ENCODE data around the gene ITGB8. TPM values are rescaled to one million over a fixed set of nuclear protein-coding genes. Genes with fewer than 3 reads are reported as not detected.
"Not testable (repeated sequence)": the region's sequence is repeated elsewhere in the genome, so short reads cannot be mapped to it uniquely, and the experiment has no call there.

Gene ITGB8
- total RNA-seq, 2 donors from 2014 or later = 6.5 to 7.6 TPM

GRCh38 chr7:20299145-20299544, 31.6 kb upstream of the ITGB8 start:
- DNase-seq = no peak
- Histone ChIP-seq H3K4me1 (ENCODE audit: control insufficient read depth, insufficient read depth, low read length) (no peaks in the 10 kb centered on the region), H3K9ac (ENCODE audit: extremely low read depth, low read length, poor library complexity, severe bottlenecking) (no peak overlapping the region), H3K36me3 (ENCODE audit: control insufficient read depth, insufficient read depth, low read length) (no peaks in the 10 kb centered on the region), H3K27ac (ENCODE audit: low read depth, low read length) (no peak overlapping the region), H3K27me3 (ENCODE audit: control insufficient read depth, insufficient read depth, low read length, poor library complexity, severe bottlenecking) (no peaks in the 10 kb centered on the region), H3K9me3 (ENCODE audit: control insufficient read depth, low read length) (peaks cover 5% of the 10 kb centered on the region), H3K4me3 (ENCODE audit: low read length) (no peak overlapping the region)
- H3K27me3 Mint-ChIP-seq (ENCODE audit: insufficient read depth) = peaks cover 2% of the 10 kb centered on the region
- WGBS, 2 experiments (ENCODE audit: insufficient coverage in 1 of 2, insufficient read length in 1 of 2) = 86 to 100% methylated on average over 1 of the region's 1 CpG
- peaks cover 5% of the 10 kb centered on the region for H3K9me3 Mint-ChIP-seq
- H3K4me1 Mint-ChIP-seq = peaks cover 14% of the 10 kb centered on the region
- H3K36me3 Mint-ChIP-seq (ENCODE audit: low read depth) = no peaks in the 10 kb centered on the region
- no peak overlapping the region for H3K4me3 Mint-ChIP-seq
- TF ChIP-seq, protein P1, sequence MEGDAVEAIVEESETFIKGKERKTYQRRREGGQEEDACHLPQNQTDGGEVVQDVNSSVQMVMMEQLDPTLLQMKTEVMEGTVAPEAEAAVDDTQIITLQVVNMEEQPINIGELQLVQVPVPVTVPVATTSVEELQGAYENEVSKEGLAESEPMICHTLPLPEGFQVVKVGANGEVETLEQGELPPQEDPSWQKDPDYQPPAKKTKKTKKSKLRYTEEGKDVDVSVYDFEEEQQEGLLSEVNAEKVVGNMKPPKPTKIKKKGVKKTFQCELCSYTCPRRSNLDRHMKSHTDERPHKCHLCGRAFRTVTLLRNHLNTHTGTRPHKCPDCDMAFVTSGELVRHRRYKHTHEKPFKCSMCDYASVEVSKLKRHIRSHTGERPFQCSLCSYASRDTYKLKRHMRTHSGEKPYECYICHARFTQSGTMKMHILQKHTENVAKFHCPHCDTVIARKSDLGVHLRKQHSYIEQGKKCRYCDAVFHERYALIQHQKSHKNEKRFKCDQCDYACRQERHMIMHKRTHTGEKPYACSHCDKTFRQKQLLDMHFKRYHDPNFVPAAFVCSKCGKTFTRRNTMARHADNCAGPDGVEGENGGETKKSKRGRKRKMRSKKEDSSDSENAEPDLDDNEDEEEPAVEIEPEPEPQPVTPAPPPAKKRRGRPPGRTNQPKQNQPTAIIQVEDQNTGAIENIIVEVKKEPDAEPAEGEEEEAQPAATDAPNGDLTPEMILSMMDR (conservative IDR thresholded peaks at IDR 0.05) = no peak
- H3K27ac Mint-ChIP-seq = no peak overlapping the region

GRCh38 chr7:20299647-20300312, 30.9 kb upstream of the ITGB8 start:
- Mint-ChIP-seq H3K36me3 (ENCODE audit: low read depth) (no peaks in the 10 kb centered on the region), H3K27ac (no peak overlapping the region), H3K27me3 (ENCODE audit: insufficient read depth) (peaks cover 2% of the 10 kb centered on the region), H3K4me1 (peaks cover 20% of the 10 kb centered on the region), H3K4me3 (no peak overlapping the region), H3K9me3 (peaks cover 4% of the 10 kb centered on the region)
- TF ChIP-seq, protein P1 (conservative IDR thresholded peaks at IDR 0.05) = no peak
- H3K9ac ChIP-seq (ENCODE audit: extremely low read depth, low read length, poor library complexity, severe bottlenecking) = no peak overlapping the region
- no peaks in the 10 kb centered on the region for H3K4me1 ChIP-seq (ENCODE audit: control insufficient read depth, insufficient read depth, low read length)
- no peaks in the 10 kb centered on the region for H3K27me3 ChIP-seq (ENCODE audit: control insufficient read depth, insufficient read depth, low read length, poor library complexity, severe bottlenecking)
- H3K27ac ChIP-seq (ENCODE audit: low read depth, low read length) = no peak overlapping the region
- no peak for DNase-seq
- no peaks in the 10 kb centered on the region for H3K36me3 ChIP-seq (ENCODE audit: control insufficient read depth, insufficient read depth, low read length)
- 97% methylated on average over 4 to 6 of the region's 6 CpGs for WGBS, 2 experiments (ENCODE audit: insufficient coverage in 1 of 2, insufficient read length in 1 of 2)
- H3K9me3 ChIP-seq (ENCODE audit: control insufficient read depth, low read length) = peaks cover 5% of the 10 kb centered on the region
- H3K4me3 ChIP-seq (ENCODE audit: low read length) = no peak overlapping the region

- Mint-ChIP-seq H3K4me1 (peaks cover 27% of the 10 kb centered on the region), H3K27ac (no peak overlapping the region), H3K36me3 (ENCODE audit: low read depth) (no peaks in the 10 kb centered on the region), H3K9me3 (no peaks in the 10 kb centered on the region), H3K4me3 (no peak overlapping the region), H3K27me3 (ENCODE audit: insufficient read depth) (no peaks in the 10 kb centered on the region)
- WGBS, 2 experiments (ENCODE audit: insufficient coverage in 1 of 2, insufficient read length in 1 of 2) = 92% methylated on average over 3 to 4 of the region's 4 CpGs
- no peak for DNase-seq
- TF ChIP-seq, protein P1 (conservative IDR thresholded peaks at IDR 0.05) = no peak
- no peaks in the 10 kb centered on the region for H3K36me3 ChIP-seq (ENCODE audit: control insufficient read depth, insufficient read depth, low read length)
- H3K4me3 ChIP-seq (ENCODE audit: low read length) = no peak overlapping the region
- H3K9me3 ChIP-seq (ENCODE audit: control insufficient read depth, low read length) = no peaks in the 10 kb centered on the region
- H3K27me3 ChIP-seq (ENCODE audit: control insufficient read depth, insufficient read depth, low read length, poor library complexity, severe bottlenecking) = no peaks in the 10 kb centered on the region
- no peak overlapping the region for H3K27ac ChIP-seq (ENCODE audit: low read depth, low read length)
- no peaks in the 10 kb centered on the region for H3K4me1 ChIP-seq (ENCODE audit: control insufficient read depth, insufficient read depth, low read length)
- H3K9ac ChIP-seq (ENCODE audit: extremely low read depth, low read length, poor library complexity, severe bottlenecking) = no peak overlapping the region
These were observed 29.3 kb upstream of the ITGB8 start for GRCh38 chr7:20301311-20301939.

GRCh38 chr7:20302300-20302699, 28.4 kb upstream of the ITGB8 start:
- not testable (repeated sequence) for H3K9me3 Mint-ChIP-seq; H3K36me3 Mint-ChIP-seq (ENCODE audit: low read depth)
- 93 to 95% methylated on average over 8 to 16 of the region's 16 CpGs for WGBS, 2 experiments (ENCODE audit: insufficient coverage in 1 of 2, insufficient read length in 1 of 2)

More at GRCh38 chr7:20302300-20302699, 28.4 kb upstream of the ITGB8 start:
- peaks cover 28% of the 10 kb centered on the region for H3K4me1 Mint-ChIP-seq
- not testable (repeated sequence) for H3K27me3 Mint-ChIP-seq (ENCODE audit: insufficient read depth); DNase-seq; H3K4me1 ChIP-seq (ENCODE audit: control insufficient read depth, insufficient read depth, low read length); H3K9me3 ChIP-seq (ENCODE audit: control insufficient read depth, low read length); H3K27ac ChIP-seq (ENCODE audit: low read depth, low read length); H3K27me3 ChIP-seq (ENCODE audit: control insufficient read depth, insufficient read depth, low read length, poor library complexity, severe bottlenecking); H3K36me3 ChIP-seq (ENCODE audit: control insufficient read depth, insufficient read depth, low read length); H3K4me3 ChIP-seq (ENCODE audit: low read length); H3K27ac Mint-ChIP-seq; H3K4me3 Mint-ChIP-seq; H3K9ac ChIP-seq (ENCODE audit: extremely low read depth, low read length, poor library complexity, severe bottlenecking)
